ENCODE results near the gene RCOR1.

DNA sequence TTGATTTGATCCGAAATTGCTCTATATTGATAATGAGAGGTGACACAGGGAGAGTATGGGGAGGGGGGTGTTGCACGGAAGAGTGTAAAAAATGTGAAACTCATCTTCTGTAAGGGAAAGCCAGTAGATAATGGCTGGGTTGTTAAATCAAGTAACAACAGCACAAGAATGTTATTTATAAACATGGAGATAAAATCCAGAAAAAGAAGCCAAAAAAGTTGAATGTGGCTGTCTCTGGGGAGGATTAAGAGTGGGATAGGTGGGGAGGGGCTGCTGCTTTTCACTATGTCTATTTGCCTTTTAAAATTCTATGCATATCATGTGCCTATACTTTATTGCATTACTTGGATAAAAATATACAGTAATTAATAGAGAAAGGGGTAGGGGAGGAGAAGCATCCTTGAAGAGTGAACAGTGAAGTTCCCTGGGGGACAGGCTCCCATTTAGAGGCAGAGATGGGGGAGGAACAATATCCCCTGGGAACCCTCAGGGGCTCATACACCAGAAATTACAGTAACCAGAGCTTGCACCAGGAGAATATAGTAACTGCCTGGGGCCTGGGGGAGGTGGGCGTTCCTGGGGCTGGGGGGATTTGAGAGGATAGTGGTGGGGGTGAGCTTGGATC is 43.7 kb upstream of the RCOR1 start:
- no peak for TF ChIP-seq SIN3A (IDR thresholded peaks at IDR 0.05; ENCODE audit: borderline replicate concordance, insufficient read depth, low read length)
- no peak for TF ChIP-seq POLR2AphosphoS5 (IDR thresholded peaks at IDR 0.05; ENCODE audit: low read depth, low read length)
- TF ChIP-seq FOXP2 (optimal IDR thresholded peaks at IDR 0.05; ENCODE audit: borderline replicate concordance, extremely low read depth, extremely low read length, insufficient read depth) = no peak
